Myocyte (in vitro differentiated cells): ENCODE data around the gene PAIP2. TPM values are rescaled to one million over a fixed set of nuclear protein-coding genes. Genes with fewer than 3 reads are reported as not detected.
A peak's percentile ranks its signal among the peaks of the same experiment; 100 is the strongest.
"Not testable (repeated sequence)": the region's sequence is repeated elsewhere in the genome, so short reads cannot be mapped to it uniquely, and the experiment has no call there.

Source experiments
- DNase-seq: peaks from one replicate; pipeline ENCODE4 v3.0.0-alpha.2; 2012; ENCODE audit warnings: low read depth
- total RNA-seq: library from RNA; depleted of rRNA; stranded (reverse); fragments of >200 nt; gene quantifications from 2 replicates; pipeline ENCODE4 v1.2.3, GENCODE V29; 2014

The PAIP2 gene
- total RNA-seq, 1 donor from 2014 or later = 111 TPM

DNA sequence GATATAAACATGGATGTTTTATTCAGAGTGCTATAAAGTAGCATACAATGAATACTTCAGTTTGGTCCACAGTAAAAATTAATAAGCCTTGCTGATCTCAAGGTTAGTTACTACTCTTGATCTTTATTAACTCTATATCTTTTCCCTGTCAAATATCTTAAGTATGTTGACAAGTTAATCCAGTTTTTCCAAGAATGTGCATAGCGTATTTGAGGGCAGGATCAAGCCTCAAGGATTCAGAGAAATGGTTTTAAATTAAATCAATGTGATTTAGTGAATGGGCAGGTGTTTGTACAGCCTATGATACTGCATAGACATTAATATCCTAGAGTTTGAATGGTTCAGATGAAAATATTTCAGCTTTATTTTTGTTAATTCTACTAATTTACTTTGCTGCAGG lies 27.4 kb upstream of the PAIP2 start:
- no peak for DNase-seq

DNA sequence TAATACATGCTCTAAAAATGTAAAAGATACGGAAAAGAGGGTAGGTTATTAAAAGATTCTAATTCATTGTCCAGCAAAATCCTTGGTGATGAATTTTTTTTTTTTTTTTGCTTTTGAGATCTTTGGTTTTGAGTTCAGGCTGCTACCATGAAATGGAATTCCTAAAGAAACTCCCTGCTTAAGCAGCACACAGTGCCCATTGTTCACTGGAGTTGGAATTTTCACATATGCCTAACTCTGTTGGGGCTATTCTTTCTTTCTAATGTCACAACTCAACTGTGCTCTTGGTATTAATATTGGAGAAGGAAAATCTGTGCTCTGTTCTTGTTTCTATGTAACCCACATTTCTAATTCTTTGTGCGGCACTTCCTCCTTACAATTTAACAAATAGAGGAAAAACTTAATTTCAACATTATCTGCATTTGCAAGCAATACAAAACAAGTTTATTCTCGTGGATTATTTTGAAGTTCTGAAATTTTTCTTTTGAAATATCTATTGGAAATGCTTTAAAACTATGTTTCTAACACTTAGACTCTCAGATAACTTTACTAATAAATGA lies 26.5 kb upstream of the PAIP2 start:
- DNase-seq = no peak

DNA sequence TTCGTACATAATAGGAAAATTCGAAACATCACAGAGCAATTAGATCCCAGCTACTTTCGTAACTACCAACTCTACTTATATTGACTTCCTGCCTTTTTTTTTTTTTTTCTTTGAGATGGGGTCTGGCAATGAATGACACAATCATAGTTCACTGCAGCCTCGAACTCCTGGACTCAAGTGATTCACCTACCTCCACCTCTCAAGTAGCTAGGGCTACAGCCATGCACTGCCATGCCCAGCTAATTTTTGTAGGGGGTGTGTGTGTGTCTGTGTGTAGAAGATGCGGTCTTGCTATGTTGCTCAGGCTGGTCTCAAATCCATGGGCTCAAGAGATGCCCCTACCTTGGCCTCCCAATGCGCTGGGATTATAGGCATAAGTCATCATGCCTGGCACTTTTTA lies 5.8 kb upstream of the PAIP2 start:
- no peak for DNase-seq

DNA sequence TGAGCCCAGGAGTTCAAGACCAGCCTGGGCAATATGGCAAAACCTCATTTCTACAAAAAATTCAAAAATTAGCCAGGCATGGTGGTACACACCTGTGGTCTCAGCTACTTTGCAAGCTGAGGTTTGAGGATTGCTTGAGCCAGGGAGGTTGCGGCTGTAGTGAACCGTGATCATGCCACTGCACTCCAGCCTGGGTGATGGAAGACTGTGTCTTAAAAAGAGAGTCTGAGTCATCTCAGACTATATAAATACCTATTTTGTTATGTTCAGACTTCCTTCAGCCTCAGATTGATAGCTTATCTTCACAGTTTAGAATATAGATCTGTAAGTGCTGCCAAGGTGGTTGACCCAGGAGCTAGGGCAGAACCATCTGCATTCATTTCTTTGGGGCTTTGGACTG lies 1.6 kb upstream of the PAIP2 start:
- DNase-seq = no peak

DNA sequence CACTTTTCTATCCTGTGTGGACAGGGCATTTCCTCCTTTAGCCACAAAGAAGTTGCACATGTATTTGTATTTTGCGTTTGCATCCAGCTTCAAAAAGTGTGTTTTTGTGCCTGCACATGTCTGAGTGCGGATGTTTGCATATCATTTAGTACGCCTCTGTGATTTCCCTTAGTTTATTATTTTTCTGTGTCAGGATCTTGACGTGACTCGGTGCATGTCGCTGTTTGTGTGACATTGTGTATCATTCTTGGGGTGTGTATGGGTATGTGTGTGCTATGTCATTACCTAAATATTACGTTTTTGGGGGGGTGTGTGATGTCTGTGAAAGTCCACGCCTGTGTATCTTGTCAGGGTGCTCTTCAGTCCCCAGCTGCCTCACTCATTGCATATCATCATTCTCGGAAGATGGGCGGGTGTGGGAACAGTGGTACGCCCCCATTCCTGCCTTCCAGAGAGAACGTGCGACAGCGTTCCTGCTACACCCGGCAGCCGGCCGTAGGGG lies 416 bp upstream of the PAIP2 start:
- no peak for DNase-seq

DNA sequence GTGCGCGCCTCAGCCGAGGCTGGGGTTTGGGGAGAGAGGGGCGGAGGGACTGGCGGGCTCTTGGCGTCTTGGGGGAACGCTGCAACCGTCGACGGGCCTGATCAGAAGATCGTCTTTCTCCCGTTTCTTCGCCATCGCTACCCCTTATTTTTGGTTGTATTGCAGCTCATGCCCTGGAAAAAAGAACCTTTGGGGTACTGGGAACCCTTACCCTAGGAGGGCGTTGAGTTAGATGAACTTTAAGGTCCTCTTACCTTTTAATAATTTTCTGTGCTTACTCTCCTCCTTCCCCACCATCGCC lies 719 bp downstream of the PAIP2 start:
- DNase-seq = no peak

DNA sequence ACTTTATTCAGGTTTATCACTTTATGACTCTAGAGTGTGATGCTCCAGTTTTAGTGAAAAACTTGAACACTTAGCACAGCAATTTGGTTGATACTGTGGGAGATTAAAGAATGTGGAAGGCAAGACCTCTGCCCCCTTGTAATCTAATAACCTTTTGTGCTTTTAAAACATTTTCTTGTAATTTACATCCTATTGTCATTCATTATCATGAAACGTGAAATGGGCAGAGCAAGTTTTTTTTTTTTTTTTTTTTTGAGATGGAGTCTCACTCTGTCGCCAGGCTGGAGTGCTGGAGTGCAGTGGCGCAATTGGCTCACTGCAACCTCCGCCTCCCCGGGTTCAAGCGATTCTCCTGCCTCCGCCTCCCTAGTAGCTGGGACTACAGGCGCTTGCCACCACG lies 1.8 kb downstream of the PAIP2 start:
- no peak for DNase-seq

DNA sequence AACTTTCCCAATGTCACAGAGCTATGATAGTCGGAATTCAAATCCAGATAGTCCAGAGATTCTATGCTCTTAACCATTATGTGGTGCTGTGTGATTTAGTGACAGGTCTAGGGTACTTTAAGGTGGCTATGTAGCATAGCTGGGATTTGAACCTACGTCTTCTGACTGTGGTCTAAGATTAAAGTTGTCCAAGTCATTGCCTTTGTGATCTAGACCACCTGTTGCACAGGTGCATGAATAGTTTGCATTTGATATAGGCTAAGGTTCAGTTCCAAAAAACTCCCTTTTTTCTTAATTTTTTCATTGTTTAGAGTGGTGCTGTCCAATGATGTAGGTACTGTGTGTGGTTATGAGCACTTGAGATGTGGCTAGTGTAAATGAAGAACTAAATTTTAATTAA lies 2.5 kb downstream of the PAIP2 start:
- DNase-seq = no peak

DNA sequence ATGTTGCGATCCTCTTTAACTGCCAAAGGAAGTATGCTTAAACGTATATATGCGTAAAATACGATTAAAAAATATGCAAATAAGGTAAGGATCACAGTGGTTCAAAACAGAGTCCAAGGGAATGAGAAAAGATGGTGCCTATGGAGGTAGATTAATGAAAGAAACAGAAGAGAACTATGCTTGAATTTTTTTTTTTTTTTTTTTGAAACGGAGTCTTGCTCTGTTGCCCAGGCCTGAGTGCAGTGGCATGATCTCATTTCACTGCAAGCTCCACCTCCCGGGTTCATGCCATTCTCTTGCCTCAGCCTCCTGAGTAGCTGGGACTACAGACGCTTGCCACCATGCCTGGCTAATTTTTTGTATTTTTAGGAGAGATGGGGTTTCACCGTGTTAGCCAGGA lies 3.8 kb downstream of the PAIP2 start:
- DNase-seq = not testable (repeated sequence)

DNA sequence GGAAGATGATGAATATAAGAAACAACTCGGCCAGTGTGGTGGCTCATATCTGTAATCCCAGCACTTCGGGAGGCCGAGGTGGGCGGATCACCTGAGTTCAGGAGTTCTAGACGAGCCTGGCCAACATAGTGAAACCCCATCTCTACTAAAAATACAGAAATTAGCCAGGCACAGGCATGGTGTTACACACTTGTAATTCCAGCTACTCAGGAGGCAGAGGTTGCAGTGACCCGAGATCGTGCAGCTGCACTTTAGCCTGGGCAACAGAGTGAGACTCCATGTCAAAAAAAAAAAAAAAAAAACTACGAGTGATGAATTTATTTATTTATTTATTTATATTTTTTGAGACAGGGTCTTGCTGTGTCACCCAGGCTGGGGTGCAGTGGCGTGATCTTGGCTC lies 6.2 kb downstream of the PAIP2 start:
- DNase-seq = not testable (repeated sequence)

DNA sequence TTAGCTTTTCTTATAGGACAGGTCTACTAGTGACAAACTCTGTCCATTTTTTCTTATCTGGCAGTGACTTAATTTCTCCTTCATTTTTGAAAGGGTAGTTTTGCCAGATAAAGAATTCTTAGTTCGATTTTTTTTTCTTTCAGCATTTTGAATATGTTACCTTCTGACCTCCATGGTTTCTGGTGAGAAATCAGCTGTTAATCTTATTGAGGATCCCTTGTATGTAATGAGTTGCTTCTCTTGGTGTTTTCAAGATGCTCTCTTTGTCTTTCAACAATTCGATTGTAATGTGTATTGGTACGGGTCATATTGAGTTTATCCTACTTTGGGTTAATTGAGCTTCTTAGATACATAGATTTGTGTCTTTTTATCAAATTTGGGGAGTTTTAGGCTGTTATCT lies 12.5 kb downstream of the PAIP2 start:
- no peak for DNase-seq

DNA sequence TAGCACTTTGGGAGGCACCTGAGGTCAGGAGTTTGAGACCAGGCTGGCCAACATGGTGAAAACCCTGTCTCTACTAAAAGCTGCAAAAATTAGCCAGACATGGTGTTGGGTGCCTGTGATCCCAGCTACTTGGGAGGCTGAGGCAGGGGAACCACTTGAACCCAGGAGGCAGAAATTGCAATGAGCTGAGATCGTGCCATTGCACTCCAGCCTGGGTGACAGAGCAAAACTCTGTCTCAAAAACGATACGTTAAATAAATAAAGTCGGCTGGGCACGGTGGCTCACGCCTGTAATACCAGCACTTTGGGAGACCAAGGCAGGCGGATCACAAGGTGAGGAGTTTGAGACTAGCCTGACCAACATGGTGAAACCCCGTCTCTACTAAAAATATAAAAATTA lies 14.2 kb downstream of the PAIP2 start:
- not testable (repeated sequence) for DNase-seq

DNA sequence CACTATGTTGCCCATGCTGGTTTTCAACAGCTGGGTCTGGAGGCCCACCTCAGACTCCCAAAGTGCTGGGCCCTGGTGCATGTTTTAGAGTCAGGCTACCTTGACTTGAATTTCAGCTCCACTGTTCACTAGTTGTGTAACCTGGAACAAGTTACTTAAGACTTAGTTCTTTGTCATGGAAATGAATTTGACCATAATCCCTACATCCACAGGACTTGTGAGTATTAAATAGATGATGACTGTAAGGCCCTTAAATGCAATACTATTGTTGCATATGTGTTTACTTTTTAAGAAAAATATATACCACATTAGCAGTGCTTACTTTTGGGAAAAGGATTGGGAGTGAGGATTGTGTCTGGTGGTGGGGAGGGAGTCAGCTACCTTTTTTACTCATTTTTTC lies 16.4 kb downstream of the PAIP2 start:
- DNase-seq = no peak

DNA sequence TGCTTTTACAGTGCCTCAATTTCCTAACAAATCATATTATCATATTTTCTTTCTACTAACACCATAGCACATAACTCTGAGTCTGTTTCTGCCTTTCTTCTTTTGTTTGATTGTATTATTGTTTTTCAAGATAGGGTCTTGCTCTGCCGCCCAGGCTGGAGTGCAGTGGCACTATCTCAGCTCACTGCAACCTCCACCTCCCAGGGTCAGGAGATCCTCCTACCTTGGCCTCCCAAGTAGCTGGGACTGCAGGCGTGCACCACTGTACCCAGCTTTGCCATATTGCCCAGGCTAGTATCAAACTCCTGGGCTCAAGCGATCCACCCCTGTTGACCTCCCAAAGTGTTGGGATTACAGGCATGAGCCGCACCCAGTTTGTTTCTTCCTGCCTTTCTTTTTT lies 18.7 kb downstream of the PAIP2 start:
- DNase-seq = no peak

DNA sequence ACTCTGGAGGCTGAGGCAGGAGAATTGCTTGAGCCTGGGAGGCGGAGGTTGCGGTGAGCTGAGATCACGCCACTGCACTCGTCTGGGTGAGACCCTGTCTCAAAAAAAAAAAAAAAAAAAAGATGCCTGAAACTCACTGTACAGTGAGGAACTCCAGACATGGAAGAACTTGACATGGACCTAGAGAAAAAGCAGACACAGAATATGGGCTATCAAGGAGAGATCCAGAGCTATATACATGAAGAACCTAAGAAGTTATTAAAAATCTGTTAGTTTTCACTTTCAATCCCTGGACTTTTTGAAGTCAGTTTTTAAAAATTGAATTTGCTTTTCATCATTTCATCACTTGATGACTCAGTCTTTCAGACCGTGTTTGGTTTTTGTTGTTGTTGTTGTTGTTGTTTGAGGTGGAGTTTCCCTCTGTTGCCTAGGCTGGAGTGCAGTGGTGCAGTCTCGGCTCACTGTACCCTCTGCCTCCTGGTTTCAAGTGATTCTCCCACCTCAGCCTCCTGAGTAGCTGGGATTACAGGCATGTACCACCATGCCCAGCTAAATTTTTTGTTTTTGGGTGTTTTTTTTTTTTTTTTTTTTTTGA lies 20.3 kb downstream of the PAIP2 start:
- DNase-seq = no peak

DNA sequence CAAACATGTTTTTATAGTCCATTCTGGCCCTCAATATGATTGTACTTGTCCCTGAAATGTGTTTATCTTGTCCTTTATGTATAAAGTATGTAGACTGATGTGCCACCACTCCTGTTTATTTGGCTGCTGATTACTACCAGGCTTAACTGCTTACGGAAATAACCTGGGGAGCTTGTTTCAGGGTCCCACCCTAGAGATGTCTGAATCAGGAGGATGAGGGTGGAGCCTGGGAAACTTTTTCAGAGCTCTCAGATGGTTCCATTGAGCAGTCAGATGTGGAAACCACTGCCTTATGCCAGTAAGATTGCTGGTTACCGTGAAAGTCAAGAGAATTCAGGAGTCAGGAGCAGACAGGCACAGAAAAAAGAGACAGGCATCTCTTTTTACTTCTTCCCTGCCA lies 22.3 kb downstream of the PAIP2 start:
- DNase-seq = no peak

DNA sequence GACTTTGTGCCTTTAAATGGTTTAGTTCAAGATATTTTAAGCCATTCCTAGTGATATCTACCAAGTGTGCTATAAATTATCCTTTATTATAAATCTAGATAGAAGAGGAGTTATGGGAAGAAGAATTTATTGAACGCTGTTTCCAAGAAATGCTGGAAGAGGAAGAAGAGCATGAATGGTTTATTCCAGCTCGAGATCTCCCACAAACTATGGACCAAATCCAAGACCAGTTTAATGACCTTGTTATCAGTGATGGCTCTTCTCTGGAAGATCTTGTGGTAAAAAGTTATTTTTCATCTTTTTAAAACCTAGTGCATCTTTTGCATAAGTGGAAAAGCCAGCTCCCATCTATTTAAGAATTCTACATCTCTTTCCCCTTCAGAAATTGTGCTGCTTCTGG lies 22.8 kb downstream of the PAIP2 start:
- no peak for DNase-seq

DNA sequence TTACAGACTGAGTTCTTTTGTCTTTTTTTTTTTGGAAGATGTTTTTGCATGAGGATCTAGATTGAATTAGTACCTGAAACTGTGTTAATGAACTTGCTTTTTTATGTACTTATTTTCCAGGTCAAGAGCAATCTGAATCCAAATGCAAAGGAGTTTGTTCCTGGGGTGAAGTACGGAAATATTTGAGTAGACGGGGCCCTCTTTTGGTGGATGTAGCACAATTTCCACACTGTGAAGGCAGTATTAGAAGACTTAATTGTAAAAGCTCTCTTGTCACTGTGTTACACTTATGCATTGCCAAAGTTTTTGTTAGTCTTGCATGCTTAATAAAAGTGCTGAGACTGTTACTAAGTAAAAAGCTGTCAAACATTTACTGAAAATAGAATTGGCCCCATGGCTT lies 27.0 kb downstream of the PAIP2 start:
- DNase-seq = peak; percentile 30

DNA sequence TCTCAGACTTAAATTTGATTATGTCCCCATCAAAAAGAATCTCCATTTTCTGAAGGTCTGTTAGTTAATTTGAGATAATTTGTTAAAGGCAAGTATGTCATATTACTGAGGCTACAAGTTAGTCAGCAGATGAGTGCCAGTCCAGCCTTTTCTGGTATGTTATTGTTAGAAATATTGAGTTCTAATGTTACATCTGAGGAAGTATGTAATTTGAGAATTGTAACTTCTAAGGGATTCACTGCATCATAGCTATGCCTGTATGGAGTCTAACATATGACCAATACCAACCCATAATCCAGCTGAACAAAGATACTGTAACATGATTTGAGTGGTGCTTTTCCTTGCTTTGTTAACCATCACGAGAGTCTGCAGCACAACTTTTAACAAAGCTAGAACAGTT lies 27.5 kb downstream of the PAIP2 start:
- peak; percentile 38 for DNase-seq

DNA sequence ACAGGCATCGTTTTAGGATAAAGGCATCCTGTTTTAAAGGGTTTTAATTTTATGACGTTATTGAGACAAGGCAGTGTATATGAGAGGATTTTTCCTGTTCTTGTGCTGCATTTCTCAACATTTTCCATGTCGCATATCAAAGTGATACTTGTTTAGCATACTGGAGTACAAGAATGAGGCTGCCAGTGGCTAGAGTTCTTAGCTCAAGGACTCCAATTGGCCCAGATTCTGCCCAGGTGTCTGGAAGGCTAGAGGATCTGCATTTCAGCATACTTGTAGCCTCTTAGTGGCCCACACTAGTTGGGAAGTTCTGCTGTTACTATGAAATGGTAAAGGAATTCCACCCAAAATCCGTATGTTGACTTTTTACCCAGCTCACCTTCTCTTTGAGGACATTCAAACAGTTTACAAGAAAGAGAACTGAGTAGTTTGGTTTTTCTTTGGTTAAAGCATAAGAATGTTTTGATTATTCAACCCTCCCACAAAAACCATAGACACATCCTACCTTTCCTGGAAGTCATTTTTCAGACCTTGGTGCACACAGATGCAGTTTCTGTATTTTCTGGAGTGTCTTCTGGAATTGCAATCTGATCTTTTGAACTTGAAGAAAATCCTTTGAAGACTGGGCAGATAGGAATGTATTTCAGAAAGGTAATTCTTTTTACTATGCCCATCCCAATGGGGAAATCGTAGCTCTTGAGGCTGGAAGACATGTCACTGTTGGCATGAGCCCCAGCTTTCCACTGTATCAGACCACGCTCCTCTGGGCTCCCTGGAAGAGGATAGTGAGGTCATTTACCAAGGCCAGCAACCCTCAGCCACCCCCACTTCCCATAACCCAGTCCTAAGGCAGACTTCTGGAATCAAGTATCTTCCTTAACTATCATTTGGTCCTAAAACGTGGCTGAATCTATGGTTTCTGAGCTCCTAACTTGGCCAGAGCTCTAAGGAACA lies 30.1 kb downstream of the PAIP2 start:
- DNase-seq = peak; percentile 73

DNA sequence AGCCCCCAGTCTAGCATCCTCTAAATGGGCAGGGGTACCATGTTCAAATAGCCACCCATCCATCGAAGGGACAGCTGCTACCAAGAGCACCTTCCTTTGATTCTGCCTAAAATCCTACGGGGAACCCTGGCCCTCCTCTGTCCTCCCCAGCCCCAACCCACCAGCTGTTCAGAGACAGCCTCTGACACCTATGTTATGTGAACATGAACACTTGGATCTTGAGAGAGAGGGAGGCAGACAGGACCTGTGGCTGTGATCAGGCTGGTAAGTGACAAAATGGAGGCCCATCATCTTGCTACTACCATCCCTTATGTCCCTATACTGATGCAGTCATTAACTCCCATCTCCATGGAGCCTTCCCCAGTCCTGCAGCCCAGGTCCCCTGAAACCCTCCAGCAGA lies 33.3 kb downstream of the PAIP2 start:
- DNase-seq = no peak

DNA sequence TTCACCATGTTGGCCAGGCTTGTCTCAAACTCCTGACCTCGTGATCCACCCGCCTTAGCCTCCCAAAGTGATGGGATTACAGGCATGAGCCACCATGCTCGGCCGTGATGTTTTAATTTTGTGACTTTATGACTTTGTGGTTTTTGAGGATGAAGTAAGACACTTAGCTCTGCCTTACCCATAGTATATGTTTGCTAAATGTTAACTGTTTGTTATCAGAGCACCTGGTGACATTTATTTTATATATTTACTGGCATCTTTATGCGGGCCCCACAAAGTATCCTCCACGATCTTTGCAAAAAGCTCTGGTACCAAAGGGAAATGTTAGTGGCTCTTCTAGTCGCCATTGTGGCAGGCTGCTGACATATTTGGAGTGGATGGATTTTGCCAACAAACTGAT lies 34.7 kb downstream of the PAIP2 start:
- DNase-seq = no peak

DNA sequence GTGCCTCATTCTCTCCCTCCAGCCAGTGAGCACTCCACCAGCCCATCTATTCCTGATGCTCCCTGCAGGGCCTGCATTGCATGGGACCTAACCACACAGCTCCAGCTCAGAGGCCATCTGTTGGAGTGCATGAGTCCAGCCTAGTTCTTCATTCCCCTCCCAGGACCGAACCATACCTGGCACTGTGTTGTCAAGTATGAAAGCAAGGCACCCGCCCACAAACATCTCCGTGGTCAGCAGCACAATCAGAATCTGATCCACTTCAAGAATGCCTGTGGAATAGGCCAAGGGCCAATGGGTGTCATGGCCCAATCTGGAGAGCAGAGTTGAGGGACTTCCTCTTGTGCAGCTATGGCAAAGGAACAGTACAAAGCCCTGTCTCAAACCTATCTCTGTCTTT lies 35.6 kb downstream of the PAIP2 start:
- peak; percentile 89 for DNase-seq
